PFSK-1 (cell line): ENCODE results near the gene HAVCR2.

Source experiments
- FOXP2 ChIP-seq: optimal IDR thresholded peaks from 2 replicates; pipeline ENCODE3; 2011; ENCODE audit warnings: borderline replicate concordance, control low read depth, inconsistent platforms; ENCODE audit not compliant: insufficient read depth; ENCODE audit errors: extremely low read length, extremely low read depth
- POLR2AphosphoS5 ChIP-seq: IDR thresholded peaks from 2 replicates; pipeline ENCODE4 v1.6.1; 2012; ENCODE audit warnings: low read depth, mild to moderate bottlenecking, control low read depth, low read length, moderate library complexity
- REST ChIP-seq, 2 experiments: IDR thresholded peaks; 2 replicates each; pipeline versions ENCODE4 v1.6.1 to v1.8.0; 2011 to 2012; ENCODE audit warnings: low read depth in 2 of 2, low read length in 2 of 2, control low read depth in 1 of 2, inconsistent platforms in 1 of 2, mild to moderate bottlenecking in 1 of 2, moderate library complexity in 1 of 2; ENCODE audit not compliant: insufficient read depth in 1 of 2
- SIN3A ChIP-seq: IDR thresholded peaks from 2 replicates; pipeline ENCODE4 v1.6.1; 2012; ENCODE audit warnings: mild to moderate bottlenecking, low read length, moderate library complexity, borderline replicate concordance; ENCODE audit not compliant: insufficient read depth
- TAF1 ChIP-seq: IDR thresholded peaks from 2 replicates; pipeline ENCODE4 v1.6.1; 2012; ENCODE audit warnings: low read length, control low read depth, borderline replicate concordance; ENCODE audit not compliant: insufficient read depth

HAVCR2 gene

GRCh38 chr5:157049605-157050004 is 59.2 kb downstream of the HAVCR2 start:
- TF ChIP-seq POLR2AphosphoS5 (no peak), TAF1 (no peak), SIN3A (no peak), FOXP2 (no peak), REST (IDR thresholded peaks at IDR 0.05; ENCODE audit: insufficient read depth in 1 of 2, low read depth in 2 of 2, low read length in 2 of 2) (no peak)

GRCh38 chr5:157047898-157048297 is 60.9 kb downstream of the HAVCR2 start:
- TF ChIP-seq TAF1 (no peak), POLR2AphosphoS5 (no peak), FOXP2 (no peak), SIN3A (no peak), REST (IDR thresholded peaks at IDR 0.05; ENCODE audit: insufficient read depth in 1 of 2, low read depth in 2 of 2, low read length in 2 of 2) (no peak)

- TF ChIP-seq FOXP2: no peak
- no peak for TF ChIP-seq TAF1
- no peak for TF ChIP-seq POLR2AphosphoS5
- TF ChIP-seq REST (IDR thresholded peaks at IDR 0.05; ENCODE audit: insufficient read depth in 1 of 2, low read depth in 2 of 2, low read length in 2 of 2): no peak
- no peak for TF ChIP-seq SIN3A
Observed at GRCh38 chr5:157046041-157046440, 62.8 kb downstream of the HAVCR2 start.

- no peak for TF ChIP-seq REST (IDR thresholded peaks at IDR 0.05; ENCODE audit: insufficient read depth in 1 of 2, low read depth in 2 of 2, low read length in 2 of 2)
- TF ChIP-seq TAF1: no peak
- no peak for TF ChIP-seq SIN3A
- TF ChIP-seq POLR2AphosphoS5: no peak
- no peak for TF ChIP-seq FOXP2
Observed at GRCh38 chr5:157045601-157046000, 63.2 kb downstream of the HAVCR2 start.

- no peak for TF ChIP-seq FOXP2
- TF ChIP-seq TAF1: no peak
- no peak for TF ChIP-seq POLR2AphosphoS5
- no peak for TF ChIP-seq REST (IDR thresholded peaks at IDR 0.05; ENCODE audit: insufficient read depth in 1 of 2, low read depth in 2 of 2, low read length in 2 of 2)
- TF ChIP-seq SIN3A: no peak
Observed at GRCh38 chr5:157038568-157039187, 70.2 kb downstream of the HAVCR2 start.
